Measurements from ENCODE around the gene PDLIM5.
"Not testable (repeated sequence)": the region's sequence is repeated elsewhere in the genome, so short reads cannot be mapped to it uniquely, and the experiment has no call there.

Gene PDLIM5

GRCh38 chr4:94497690-94498089 lies 45.9 kb downstream of the PDLIM5 start:
- no peak for DNase-seq (ENCODE audit: low read depth in 2 of 2)

DNA sequence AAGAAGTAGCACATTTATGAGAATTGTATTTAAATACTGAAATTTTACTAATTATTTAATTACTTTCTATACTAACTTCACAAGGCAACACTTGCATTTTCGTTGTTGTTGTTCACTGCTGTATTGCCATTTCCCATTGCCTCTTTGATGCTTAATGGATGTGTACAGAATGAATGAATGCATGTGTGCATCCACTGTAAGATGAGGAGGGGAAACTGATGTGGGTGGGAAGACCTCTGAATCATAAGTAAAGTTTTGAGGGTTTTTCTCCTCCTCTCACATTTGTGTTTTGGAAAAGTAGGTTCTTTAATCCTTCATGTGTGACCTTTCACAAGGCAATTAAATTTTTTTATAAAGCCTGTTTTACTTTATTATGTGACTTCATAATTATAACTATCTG lies 46.8 kb downstream of the PDLIM5 start:
- DNase-seq (ENCODE audit: low read depth in 2 of 2), result no peak

GRCh38 chr4:94500685-94501084 lies 48.9 kb downstream of the PDLIM5 start:
- no peak for DNase-seq (ENCODE audit: low read depth in 2 of 2)

- no peak for DNase-seq (ENCODE audit: low read depth in 2 of 2)
Measured at GRCh38 chr4:94504545-94504944, 52.8 kb downstream of the PDLIM5 start.

- DNase-seq (ENCODE audit: low read depth in 2 of 2), result no peak
Measured at GRCh38 chr4:94506822-94507221, 55.1 kb downstream of the PDLIM5 start.

DNA sequence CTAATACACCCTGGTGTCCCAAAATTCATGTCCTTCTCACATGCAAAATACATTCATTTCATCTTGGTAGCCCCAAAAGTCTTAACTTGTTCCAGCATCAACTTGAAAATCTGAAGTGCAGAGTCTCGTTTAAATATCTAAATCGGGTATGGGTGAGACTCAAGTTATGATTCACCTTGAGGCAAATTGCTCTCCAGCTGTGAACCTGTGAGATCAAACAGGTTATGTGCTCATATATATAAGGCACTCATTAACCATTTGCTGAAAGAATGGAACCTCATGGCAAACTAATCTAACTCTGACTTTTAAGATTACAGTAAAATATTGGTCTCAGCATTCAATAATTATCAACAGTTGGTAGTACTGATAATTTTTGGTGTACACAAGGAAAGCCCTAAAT lies 55.5 kb downstream of the PDLIM5 start:
- DNase-seq (ENCODE audit: low read depth in 2 of 2), result no peak

DNA sequence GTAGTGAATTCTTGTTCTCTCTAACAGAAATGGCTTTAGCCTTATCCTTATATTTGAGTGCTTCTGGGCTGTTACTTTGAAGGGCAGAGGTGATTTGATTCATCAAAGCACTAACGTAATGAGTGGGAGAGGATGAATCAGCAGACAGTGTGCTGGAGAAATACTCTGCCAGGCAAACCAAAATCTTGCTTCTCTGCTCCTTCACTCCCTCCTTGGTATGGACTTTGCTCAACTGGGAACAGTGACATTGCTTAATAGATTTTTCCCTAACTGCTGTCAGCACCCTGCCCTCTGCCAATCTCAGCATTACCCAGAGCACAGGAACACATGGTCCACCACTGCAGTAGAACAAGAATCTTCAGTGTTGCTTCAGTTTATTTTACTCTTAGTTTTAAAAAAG lies 56.0 kb downstream of the PDLIM5 start:
- no peak for DNase-seq (ENCODE audit: low read depth in 2 of 2)

- DNase-seq (ENCODE audit: low read depth in 2 of 2), result no peak
Measured at GRCh38 chr4:94508296-94508695, 56.6 kb downstream of the PDLIM5 start.

- DNase-seq (ENCODE audit: low read depth in 2 of 2), result no peak
Measured at GRCh38 chr4:94508806-94509205, 57.1 kb downstream of the PDLIM5 start.

DNA sequence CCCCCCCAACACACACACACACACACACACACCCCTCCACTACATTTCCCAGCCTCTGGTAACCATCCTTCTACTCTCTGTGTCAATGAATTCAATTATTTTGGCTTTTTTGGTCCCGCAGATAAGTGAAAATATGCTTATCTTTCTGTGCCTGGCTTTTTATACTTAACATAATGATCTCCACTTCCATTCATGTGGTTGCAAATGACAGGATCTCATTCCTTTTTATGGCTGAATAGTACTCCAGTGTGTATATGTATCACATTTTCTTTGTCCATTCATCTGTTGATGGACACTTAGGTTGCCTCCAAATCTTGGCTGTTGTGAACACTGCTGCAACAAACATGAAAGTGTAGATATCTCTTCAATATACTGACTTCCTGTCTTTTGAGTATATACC lies 59.8 kb downstream of the PDLIM5 start:
- no peak for DNase-seq (ENCODE audit: low read depth in 2 of 2)

DNA sequence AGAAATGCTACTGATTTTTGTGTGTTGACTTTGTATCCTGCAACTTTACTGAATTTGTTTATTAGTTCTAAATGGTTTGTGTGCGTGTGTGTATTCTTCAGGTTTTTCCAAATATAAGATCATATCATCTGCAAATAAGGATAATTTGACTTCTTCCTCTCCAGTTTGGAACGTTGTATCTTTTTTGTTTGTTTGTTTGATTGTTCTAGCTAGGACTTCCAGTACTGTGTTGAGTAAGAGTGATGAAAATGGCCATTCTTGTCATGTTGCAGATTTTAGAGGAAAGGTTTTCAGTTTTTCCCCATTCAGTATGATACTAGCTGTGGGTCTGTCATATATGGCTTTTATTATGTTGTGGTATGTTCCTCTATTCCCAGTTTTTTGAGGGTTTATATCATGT lies 61.8 kb downstream of the PDLIM5 start:
- not testable (repeated sequence) for DNase-seq (ENCODE audit: low read depth in 2 of 2)

DNA sequence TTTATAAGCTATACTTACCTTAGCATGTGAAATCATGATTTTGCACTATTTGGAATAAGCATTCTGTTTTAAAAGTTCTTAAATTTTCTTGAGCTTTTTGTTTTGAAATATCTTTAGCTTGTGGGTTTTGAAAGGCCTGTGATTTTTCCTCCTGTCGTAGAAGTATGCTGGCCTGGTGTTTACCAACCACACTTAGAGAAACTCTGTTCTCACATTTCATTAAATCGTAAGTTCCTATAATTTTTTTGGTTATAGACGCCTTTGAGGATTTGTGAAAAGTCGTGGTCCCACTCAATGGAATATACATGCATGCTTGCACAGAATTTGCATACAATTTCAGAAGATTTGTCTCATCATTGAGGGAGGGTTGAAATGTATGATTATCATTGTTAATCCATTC lies 63.6 kb downstream of the PDLIM5 start:
- DNase-seq (ENCODE audit: low read depth in 2 of 2), result no peak

- DNase-seq (ENCODE audit: low read depth in 2 of 2), result no peak
Measured at GRCh38 chr4:94516067-94516466, 64.3 kb downstream of the PDLIM5 start.

- DNase-seq (ENCODE audit: low read depth in 2 of 2), result no peak
Measured at GRCh38 chr4:94516999-94517398, 65.3 kb downstream of the PDLIM5 start.

GRCh38 chr4:94517492-94517891 lies 65.8 kb downstream of the PDLIM5 start:
- DNase-seq (ENCODE audit: low read depth in 2 of 2), result no peak

GRCh38 chr4:94519019-94519418 lies 67.3 kb downstream of the PDLIM5 start:
- DNase-seq (ENCODE audit: low read depth in 2 of 2), result no peak

DNA sequence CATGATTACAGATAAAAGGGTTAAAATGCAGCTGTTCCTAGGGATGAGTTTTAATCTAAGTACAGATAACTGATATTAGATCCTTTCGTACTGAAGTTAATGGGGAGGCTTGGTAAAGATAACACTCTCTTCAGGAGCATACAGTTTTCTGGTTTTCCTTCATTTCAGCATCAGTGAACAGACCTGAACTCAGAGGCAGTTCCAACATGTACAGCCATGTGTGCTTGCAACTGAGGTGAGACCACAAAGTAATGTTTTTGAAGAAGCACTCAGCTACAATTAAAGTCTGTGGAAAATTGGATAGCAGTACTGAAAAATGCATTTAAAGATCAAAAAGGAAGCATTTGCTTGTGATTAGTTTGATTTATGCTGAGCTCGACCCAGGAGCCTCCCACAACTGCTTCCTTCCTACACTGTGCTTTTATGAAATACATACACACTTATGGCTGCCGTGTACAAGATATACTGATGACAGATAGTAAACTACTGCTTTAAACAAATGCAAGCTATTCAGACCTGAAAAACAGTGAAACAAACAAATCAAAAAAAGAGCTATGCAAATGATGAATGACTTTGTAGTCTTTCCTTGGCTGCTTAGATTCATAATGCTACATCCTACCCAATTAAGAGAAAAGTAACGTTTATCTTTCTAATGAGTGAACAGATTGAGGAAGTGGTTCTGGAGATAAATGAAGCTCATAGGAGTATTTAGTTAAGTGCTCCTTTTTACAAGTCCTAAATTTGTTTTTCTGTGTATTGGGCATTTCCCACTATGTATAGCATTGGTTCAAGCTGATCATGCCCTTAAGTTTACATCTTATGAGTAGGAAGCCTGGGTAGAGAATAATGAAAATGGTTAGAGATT lies 68.4 kb downstream of the PDLIM5 start:
- no peak for DNase-seq (ENCODE audit: low read depth in 2 of 2)

DNA sequence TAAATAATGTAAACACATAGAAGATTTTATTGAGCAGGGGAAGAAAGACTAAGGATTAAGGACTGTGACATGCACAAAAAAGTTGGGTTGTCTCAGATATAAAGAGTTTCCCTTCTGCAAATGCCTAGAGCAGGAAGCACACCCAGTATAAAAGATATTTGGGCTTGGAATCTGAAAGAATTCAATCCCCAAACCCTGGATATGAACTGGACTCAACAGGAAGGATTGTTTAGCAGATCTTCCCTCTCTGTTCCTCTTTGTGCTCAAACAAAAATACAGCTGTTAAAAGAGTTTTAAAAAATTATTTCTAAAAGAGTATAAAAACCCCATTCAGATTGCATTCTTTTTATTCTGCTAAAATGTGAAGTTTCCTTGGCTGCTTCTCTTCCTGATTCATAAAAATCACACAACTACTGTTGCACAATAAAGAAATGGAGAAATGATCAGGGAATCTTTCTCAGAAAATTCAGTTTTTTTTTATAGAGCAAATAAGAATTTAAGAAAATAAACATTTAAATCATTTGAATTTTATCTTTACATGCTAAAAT lies 71.4 kb downstream of the PDLIM5 start:
- no peak for DNase-seq (ENCODE audit: low read depth in 2 of 2)

- DNase-seq (ENCODE audit: low read depth in 2 of 2), result no peak
Measured at GRCh38 chr4:94523617-94524016, 71.9 kb downstream of the PDLIM5 start.

- DNase-seq (ENCODE audit: low read depth in 2 of 2), result no peak
Measured at GRCh38 chr4:94525993-94526728, 74.4 kb downstream of the PDLIM5 start.

DNA sequence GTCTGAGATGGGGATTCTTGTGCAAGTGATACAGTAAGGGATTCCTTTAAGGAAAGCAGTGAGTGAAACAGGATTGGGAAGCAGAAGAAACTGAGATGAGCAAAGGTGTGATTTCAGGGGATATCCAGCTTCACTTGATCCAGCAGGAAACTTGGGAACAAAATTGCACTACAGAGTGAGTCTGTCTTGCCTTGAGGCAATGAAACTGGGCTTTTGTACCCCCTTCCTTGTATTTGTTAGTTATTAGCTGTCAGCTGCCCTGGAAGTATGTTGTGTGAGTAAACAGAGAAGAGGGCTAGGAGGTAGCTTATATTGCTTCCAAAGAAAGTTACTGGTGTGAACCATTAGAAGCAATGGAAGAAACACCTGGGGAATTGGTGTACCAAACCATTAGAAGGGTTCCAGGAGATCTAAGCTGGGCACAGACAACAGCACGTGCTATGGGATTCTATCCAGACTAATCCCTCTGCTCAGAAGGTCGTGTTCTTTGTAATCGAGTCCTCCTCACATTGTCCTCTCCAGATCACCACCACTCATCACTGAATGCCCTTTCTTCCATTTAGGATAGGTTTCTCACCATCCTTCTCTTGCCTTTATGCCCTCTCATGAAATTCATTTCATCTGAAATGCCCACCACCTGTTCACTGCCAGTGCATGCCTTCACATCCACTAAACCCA lies 76.0 kb downstream of the PDLIM5 start:
- DNase-seq (ENCODE audit: low read depth in 2 of 2), result no peak

GRCh38 chr4:94528792-94529451 lies 77.2 kb downstream of the PDLIM5 start:
- DNase-seq (ENCODE audit: low read depth in 2 of 2), result no peak

All from stimulated activated CD8-positive, alpha-beta memory T cell treated with anti-CD3 and anti-CD28 coated beads, Interleukin-7, amount 100 ng/mL, for 4 hours (primary cell).